ENCODE measurements around the gene MPZL2.

- TF ChIP-seq CTCF (IDR thresholded peaks at IDR 0.05), result no peak
- TF ChIP-seq EZH2 (IDR thresholded peaks at IDR 0.05), result no peak
These were observed 47.4 kb upstream of the MPZL2 start for GRCh38 chr11:118311518-118311917.

Measured in neural progenitor cell (in vitro differentiated cells).